GM12892 (cell line): ENCODE results near the gene NTN3.

ENCODE experiments used
- POLR2A ChIP-seq: IDR thresholded peaks from 2 replicates; pipeline ENCODE4 v1.6.1; 2011; ENCODE audit warnings: low read depth, low read length, control low read depth
- POLR2AphosphoS5 ChIP-seq: IDR thresholded peaks from 2 replicates; pipeline ENCODE4 v1.6.1; 2011; ENCODE audit warnings: low read depth, low read length, control low read depth
- TAF1 ChIP-seq: IDR thresholded peaks from 2 replicates; pipeline ENCODE4 v1.6.1; 2011; ENCODE audit warnings: low read depth, mild to moderate bottlenecking, control low read depth, low read length, borderline replicate concordance

GRCh38 chr16:2495041-2495440 is 23.9 kb downstream of the NTN3 start:
- TF ChIP-seq POLR2A (no peak), POLR2AphosphoS5 (no peak), TAF1 (no peak)
